T1000 (cell line): ENCODE results near the gene ADCYAP1.

Experiments
- DNase-seq: peaks from one replicate; lab custom pipeline; 2025; ENCODE audit warnings: mixed read lengths; lab: John Stamatoyannopoulos, UW

The ADCYAP1 gene

DNA sequence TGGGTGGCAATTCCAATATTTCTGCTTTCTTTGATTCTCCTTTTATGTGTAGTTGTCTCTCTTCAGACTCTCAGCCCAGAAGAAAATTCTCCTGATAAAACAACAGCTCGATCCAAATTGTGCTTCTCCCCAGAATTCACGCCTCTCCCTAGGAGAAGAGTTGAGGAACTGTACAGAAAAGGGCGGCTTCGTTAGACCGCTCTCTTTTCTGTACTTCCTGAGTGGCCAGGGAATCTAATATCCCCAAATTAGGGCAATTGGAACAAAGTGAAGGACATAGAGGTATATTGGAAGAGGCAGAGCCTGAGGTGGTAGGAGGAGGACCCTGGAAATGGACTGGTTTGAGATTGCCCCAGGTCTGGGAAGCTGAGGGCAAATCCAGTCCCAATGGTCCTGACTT, 5.6 kb downstream of the ADCYAP1 start:
- no peak for DNase-seq

DNA sequence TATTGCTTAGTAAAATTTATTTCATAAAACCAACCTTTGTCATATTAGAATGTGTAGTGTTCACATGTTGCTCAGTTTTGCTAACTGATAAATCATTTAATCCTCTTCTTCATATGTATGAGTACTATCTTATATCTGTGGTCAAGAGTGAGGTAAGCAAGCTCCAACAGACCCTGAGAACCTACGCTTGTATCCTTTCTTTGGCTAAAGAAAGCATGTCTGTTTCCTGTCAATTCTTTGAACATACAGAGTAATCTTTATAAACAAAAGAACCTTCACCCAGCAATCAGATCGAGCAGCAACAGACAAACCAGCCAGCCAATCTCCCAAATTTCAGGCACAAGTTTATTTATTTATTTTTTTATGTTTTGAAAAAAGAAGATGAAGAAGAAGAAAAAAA, 6.4 kb downstream of the ADCYAP1 start:
- no peak for DNase-seq

DNA sequence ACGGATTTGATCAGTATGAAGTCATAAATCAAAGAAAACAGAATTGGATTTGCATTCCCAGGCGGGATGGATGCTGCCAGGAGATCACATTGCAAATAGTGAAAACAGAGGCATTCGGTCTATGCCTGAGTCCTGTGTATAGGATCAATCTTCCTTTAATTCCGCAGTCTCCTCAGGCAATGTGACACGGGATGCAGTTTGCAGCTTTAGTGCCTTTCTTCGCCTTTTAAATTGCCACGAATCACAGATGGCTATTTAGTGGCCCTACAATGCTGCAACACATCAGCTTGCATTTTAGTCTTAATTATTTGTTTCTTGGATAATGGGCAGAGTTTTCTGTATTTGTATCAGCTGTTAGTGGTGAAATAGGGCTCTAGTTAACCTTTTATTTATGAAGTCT, 6.8 kb downstream of the ADCYAP1 start:
- no peak for DNase-seq

DNA sequence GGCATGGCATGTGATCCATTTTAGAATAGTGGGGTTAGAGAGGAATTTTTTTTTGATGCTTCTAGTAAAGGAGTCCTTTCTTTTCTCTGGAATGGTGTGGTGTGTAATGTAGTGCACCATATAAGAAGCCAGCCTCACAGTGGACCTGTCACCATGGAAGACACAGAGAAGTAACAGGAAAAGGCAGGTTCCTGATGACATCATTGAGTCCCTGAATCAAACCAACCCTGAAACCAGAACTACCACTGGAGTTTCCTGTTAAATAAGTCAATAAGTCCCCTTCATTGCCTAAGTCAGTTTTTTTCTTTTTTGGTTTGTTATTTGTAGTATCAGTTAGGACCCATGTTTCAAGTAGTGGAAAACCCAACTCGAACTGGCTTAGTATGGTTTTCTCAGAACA, 11.9 kb downstream of the ADCYAP1 start:
- no peak for DNase-seq

DNA sequence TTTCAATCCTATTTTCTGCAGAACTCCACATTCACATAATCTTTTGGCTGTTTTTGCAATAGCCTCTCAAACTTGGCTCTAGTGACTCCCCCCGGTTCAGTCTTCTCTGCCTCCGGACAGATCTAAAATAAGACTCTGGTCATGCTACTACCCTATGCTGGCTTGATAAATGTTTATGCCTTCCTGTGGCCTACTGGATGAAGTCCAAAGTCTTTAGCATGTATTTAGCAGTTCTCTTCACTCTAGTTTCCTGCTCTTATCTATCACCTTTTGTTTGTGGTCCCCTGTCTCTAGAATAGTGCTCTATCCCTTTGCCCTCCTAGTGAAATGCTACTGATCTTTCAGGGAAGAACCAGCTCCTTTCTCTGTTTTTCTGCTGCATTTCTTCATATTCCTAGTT, 14.4 kb downstream of the ADCYAP1 start:
- DNase-seq, result no peak

DNA sequence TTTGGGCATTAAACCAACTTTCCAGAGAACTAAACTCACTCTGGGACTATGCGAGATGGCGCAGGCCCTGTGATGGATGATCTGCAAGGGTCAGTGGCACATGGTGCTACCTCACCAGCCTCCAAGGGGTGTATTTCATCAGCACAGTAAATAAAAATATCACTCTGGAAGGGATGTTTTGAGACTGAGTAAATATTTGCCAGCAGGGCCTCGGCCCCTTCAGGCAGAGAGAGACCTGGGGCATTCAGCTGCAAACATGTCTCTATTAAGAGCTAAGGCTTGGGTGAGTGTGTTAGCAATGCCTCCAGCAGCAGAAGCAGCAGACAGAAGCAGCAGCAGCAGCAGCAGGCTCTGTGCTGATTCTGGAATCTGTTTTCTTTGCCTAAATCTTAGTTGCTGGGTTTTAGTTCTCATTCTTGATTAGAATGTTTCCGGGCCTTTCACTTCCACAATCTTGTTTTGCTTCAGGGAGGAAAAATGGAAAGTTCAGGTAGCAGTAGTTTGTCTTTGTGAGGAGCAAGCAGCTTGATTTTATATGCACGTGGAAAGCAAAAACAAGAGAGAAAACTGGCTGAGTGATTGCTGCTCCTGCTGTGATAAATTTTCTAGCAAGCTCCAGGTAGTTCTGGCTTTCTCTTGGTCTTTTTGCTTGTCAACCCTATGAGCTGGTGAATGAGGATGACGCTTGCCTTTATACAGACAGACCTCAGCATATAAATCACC, 18.6 kb downstream of the ADCYAP1 start:
- DNase-seq, result no peak

DNA sequence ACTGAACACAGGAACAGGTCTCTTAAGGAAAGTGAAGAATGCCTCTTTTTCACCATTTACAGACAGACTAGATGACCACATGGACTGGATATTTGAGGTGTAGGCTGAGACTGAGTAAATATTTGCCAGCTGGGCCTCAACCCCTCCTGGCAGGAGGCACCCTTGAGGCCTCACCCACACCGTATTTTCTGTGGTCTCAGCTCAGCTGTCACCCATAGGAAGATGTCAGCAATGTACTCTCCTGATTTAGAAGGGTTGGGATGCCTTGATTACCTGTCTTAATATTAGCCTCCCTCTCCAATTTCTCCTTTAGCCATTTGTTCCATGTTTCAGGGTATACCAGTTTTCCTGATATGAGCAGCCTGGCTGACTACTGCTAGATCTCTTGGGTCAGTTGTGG, 20.3 kb downstream of the ADCYAP1 start:
- no peak for DNase-seq

DNA sequence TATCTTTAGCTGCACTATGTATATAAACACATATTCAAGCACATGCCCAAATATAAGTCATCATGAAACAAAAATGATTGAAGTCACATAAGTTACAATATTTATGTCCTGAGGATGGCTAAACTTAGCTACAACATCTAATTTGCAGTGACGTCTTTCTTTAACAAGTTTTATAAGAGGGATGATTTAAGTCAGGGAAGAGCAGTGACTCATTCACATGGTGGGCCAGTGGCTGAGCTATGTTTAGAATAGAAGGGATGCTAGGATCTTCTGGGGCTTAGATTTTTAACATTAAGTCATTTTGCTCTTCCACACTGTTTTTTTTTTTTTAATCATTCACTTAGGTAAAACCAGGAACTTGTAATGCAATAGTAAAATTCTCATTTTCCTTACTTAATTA, 22.3 kb downstream of the ADCYAP1 start:
- DNase-seq, result no peak

DNA sequence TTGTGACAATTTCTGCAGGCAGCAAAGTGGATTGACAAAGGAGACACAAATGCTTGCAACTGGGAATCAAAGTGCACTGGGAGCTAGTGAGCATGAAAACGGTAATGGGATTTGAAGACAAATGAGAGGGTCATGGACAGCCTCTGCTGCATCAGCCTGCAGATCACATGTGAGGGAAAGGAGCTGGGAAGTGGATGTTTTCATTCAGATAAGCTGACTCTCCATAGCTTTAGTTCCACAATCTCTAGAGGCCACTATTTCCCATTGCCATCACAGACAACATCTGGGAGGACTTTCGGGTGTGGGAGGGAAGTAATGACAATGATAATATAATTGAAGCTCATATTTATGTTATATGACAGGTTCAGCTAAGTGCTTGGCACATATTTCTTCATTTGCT, 28.4 kb downstream of the ADCYAP1 start:
- DNase-seq, result no peak

DNA sequence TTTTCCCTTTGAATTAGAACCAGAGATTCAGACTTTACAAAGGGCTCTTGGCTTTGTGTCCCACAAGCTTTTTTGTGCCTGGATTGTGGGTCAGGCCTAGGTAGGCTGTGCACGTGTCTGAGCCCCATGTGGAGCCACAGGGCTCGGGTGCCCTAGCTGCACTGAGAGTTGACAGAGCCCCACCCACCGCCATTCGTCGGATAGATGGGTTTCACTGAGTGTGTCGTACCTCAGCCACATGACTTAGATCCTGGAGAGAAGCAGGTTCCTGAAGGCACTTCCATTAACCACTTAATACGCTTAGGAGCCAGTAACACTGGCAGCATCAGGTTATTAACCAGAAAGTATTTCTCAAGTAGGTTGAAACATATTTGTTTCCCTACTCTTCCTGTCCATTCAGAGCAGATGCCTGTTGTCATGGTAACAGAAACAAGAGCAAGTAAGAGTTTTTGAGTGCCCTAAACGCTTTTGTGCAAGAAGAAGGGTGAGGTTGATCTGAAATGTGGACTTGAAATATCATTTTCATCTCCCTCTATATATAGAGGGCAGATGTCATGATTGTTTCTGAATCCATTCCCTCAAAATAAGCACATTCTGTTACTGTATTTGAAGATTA, 30.0 kb downstream of the ADCYAP1 start:
- no peak for DNase-seq

DNA sequence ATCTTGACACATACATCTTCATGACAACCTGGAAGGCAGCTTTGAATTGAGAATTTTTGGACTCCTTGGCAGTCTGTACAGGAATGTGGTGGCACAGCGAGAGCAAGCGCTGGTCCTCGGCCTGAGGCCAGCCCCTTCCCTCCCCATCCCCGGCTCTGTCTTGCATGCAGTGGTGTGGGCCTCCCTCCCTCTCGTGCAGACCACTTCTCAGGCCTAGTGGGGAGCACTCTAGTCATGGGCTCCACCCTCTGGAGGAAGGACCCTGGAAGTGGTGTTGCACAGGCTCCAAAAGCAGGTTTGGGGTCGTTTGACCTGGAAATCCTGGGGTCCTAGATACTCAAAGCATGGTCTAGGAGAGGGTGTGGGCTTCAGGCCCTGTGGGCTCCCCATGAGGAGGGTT, 32.3 kb downstream of the ADCYAP1 start:
- DNase-seq, result no peak

DNA sequence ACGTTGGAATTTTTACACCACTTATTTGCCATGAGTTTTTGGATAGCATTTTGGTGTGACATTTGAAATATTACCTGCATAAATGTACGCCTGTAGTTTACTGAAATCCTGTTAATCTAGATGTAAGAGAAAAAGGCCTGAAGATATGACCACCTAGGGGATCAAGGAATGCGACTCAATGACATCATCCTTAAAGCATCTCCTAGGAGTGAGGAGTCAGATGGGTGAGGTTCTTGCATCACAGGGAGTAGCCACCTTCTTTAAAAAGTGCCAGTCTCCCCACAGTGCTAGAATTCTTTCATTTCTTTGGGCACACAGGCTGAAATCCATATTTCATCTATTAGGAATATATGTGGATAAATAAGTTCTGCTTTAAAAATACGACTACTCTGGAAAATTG, 34.5 kb downstream of the ADCYAP1 start:
- DNase-seq, result no peak

DNA sequence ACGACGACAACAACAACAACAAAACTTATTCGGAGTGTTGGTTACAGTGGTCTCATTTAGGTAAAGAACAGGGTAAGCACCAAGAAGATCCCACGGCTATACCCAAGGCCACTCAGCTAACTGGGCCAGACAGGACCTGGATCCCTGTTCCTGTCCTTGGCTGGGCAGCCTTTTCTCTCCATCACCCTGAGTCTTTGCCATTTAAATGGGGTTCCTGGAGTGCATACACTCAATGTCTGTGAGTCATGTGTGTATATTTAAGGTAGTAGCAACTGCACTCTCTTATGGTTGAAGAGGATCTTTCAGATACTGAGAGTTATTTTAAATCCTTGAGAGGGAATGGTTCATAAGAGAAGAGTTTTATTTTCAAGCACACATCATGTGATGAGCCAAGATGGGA, 35.3 kb downstream of the ADCYAP1 start:
- no peak for DNase-seq

DNA sequence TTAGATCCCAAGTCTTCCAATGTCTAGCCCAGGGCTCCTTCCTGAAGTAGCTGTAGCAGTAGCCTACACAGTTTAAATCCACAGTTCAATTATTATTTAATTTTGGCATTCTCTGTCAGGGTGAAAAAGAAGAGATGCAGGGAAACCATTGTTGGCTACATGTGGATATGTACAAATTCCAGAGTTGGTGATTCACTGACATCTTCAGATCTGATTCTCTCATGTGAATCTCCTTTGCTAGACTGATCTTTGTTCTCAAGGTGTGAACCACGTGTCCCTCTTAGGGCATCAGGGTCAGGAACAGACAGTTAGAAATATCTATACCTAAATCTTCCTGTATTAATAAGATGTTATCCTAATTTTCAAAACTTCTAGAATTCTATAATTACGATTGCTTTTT, 36.7 kb downstream of the ADCYAP1 start:
- DNase-seq, result no peak

DNA sequence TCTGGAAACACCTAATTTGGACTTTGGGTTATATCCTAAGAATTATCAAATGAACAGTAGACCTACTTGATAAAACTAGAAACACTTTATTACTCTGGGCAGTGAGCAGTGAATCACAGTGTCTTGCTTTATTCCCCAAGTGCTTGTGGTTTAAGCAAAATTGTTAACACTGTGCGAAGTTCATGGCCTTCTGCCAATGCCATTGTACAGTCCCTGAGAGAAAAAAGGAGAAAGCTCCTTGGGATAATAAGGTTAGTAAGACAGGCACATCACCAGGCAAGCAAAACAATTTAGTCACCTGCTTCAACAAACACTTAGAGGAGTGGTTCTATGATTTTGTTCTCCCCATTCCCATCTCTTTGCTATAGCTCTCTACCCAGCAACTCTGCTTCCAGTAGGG, 39.8 kb downstream of the ADCYAP1 start:
- DNase-seq, result no peak

DNA sequence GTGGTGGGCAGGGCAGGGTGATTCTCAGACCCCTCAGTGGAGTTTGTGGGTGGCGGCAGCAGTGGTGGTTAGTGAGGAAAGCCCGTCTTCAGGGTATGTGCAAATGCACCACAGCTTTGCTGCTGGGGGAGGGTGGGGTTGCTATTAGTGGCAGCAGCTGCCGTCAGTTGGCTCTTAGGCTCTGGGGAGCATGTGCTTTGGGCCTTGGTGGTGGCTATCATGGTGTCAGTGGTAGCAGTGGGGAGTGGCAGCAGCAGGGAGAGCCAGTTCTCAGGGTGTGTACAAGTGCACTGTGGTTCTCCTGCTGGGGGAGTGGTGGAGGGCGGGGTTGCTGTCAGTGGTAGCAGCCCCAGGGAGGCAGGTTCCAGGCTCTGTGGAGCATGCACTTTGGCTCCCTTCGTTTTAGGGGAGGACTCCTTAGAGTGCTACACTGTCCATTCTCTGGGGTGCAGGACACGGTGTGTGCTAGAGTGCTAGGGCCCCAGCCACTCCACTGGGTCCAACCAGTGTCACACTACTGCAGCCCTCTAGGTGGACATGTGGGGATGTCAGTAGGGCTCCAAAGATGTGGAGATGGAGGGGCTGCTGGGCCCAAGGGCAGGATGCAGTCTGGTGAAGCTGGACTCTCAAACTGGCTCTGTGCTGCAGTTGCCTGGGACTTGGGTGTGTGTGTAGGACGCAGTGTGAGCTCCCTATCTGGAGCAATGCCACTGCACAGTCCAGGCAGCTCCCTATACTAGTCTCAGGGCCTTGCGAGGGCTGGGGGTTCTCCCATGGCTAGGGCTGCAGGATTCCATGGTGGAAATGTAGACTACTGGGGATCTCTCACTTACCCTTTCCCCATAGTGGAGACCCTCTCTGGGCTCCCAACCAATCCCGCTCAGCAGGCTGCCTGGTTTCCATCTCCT, 45.3 kb downstream of the ADCYAP1 start:
- no peak for DNase-seq

DNA sequence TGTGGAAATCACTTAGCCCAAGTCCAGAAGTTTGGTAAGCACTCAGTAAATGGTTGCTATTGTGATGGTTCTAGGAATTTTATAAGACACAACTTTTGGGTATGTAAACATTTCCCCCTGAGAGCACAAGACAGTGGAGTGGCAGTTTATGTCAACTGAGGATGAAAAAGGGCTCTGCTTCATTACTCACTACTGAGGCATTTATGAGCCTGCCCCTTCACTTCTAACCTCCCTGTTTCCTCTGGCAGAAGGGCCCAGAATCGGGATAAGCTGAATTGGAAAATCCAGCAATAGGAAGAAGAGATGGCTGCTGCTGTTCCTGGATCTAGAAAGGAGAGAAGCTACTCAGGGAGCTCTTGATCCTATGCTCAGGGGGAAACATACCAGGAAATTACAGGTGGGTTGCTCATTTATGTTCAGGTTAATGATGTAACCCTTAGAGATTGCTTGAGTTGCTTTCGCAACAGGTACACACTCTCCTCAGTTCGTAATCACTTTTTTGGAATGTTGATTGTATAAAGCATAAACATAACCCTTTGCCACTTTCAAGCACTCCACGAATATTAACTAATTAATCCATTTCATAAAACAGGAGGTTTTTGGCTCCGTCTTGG, 46.3 kb downstream of the ADCYAP1 start:
- DNase-seq, result no peak

DNA sequence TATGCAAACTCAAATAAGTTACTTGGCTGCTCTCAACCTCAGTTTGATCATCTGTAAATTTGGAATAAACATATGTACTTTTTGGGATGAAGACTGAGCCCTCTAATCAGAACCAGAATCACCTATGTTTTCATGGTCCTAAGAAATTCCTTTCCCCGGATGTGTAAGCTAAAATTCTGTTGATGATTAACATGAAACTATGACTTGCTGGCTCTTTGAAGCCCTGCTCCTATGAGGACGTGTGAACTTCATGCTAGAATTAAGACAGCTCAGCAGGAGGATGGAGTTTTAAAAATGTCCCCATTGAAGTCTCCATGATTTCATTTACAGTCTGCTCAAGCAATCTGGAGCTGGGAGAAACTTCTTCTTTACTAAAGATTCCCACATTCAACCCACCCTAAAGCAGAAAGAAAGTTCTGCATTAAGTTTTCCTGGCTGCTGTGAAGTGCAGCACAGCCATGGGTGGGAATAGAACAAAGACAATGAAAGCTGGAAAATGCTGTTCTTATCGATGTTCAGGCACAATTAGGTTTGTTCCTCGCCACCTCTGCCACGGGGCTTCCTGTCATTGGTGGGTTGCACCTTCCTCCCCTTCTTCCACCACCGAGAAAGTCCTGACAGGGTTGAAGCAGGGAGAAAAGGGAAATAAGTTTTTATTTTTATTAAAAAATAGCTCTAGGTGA, 50.9 kb downstream of the ADCYAP1 start:
- DNase-seq, result no peak

DNA sequence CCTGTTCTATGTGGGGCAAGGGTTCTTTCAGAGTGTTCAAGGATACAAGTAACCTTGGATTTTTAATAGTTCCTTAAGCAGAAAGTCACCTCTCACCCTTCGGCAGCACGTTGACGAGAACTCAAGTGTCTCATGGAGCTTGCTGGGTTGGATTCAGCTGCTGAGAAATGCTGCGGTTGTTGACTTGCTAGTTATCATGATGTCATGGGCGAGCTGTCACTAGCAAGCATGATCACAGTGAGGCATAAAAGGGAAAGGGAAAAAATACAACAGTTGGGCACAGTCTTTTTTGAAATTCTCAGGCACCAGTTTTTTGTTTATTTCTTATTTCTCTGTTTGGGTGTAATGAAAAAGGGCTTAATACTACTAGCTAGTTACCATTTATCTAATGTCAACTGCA, 53.2 kb downstream of the ADCYAP1 start:
- DNase-seq, result no peak

DNA sequence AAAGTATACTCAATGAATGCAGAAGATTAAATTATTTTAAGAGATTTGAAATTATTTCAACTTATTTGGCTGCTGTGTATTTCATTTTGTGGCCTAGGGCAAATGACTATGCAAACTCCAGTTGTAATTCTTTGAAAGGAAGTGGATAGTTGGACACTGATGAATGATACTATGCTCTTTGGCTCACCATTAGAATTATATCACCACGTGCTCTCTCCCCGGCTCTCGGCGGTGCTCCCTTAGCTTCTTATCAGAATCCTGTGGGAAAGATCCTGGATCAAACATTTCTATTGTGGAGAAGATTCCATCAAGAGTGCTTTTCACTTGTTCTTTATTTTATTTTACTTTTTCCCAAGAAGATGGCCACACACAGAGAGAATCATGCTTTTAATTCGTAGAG, 55.2 kb downstream of the ADCYAP1 start:
- DNase-seq, result no peak
